COR-L47 (cell line): Measurements from ENCODE around the gene MYPN.
"Not testable (repeated sequence)": the region's sequence is repeated elsewhere in the genome, so short reads cannot be mapped to it uniquely, and the experiment has no call there.

Experiments used
- DNase-seq: peaks from one replicate; lab custom pipeline; 2025; lab: John Stamatoyannopoulos, UW

The MYPN gene

DNA sequence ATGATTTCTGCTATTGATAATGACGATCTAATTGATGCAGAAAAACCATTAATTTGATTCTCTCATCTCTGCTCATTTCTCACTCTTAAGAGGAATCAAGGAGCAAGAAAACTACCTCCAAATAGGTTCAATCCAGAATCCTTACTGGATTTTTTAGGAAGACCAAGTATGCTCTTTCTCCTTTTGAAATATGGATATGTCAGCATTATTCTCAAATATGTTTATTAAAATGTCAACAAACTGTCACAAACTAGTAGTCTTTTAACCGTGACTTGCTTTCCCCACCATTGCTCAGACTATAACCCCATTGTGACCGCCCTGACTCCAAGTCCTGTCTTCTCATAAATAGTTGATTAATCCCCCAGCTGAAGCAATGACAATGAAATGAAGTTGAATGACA is 123.8 kb downstream of the MYPN start:
- DNase-seq, result no peak

DNA sequence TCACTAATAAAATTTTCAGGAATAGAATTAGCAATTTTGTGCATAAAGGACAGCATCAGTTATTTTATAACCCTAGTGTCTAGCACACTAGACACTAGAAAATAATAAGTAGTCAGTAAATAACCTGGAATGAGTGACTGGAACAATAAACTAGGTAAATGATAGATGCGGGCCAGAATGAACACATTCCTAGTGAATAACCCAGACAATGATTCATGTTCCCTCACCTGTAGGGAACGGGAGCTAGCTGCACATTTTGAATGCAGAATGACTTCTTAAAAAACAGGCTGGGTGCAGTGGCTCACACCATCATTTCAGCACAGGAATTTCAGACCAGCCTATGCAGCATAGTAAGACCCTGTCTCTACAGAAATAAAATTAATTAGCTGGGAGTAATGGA is 125.8 kb downstream of the MYPN start:
- DNase-seq, result no peak

DNA sequence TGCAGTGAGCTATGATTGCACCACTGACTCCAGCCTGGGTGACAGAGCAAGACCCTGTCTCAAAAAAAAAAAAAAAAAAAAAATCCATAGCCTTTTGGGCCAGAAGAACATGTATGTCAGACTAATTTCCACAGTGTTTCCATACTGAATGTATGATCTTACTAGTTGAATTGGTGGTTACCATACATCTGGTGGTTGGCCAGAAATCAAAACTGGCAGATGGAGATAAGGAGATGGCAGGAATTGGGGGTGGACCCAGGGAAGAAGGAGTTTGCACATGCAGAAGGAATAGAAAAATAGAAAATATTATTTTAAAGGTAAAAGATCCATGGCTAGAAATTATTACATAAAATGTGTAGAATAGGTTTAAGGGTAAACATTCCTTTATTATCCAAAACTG is 126.3 kb downstream of the MYPN start:
- no peak for DNase-seq

DNA sequence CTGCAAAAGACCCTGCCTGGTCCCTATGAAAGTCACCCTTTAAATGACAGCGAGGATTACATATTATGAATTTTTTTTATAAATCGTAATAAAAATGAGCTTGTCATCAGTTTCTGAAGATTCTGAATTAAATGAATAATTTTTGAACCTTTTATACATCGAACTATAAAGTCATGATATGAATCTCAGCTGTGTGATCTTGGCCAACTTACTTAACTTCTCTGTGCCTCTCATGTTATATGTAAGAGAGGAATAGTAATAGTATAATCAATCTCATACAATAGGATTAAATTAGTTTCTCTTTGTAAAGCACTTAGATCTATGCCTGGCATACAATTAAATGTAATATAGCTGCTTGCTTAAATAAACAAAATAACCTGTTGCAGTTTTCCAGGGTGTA is 127.9 kb downstream of the MYPN start:
- no peak for DNase-seq

DNA sequence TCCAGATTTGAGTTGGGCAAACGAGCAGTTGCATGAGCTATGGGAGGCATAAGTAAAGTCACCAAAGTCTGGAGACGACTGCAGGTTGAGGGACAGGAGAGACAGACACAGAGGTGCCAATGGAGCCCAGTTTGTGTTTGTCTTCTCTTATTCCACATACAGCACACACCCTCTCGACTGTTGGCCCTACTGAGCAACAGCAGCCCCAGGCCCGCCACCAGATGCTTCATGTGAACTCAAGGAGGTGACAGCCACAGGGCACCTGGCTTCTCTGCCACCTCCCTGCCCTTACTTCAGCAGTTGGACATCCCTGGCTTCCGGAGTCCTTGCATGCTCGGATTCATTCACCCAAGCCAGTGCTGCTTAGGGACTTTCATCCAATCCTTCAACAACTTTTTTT is 129.1 kb downstream of the MYPN start:
- no peak for DNase-seq

DNA sequence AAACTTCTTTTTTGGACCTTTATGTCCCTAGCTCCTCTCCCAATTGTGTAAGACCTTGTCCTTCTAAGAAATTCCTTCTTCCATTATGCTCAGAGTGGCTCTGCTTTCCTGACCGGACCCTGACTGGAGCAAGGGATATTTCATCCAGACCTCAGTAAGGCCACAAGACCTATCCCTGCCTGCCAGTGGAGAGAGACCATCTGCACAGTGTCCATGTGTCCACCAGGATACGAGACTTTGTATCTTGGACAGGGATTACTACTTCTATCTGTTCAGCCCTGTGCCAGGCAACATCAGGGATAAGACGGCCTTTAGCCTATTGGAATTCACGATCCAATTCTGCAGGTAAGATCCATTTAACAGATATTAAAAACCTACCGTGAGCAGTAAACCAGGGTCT is 129.8 kb downstream of the MYPN start:
- no peak for DNase-seq

DNA sequence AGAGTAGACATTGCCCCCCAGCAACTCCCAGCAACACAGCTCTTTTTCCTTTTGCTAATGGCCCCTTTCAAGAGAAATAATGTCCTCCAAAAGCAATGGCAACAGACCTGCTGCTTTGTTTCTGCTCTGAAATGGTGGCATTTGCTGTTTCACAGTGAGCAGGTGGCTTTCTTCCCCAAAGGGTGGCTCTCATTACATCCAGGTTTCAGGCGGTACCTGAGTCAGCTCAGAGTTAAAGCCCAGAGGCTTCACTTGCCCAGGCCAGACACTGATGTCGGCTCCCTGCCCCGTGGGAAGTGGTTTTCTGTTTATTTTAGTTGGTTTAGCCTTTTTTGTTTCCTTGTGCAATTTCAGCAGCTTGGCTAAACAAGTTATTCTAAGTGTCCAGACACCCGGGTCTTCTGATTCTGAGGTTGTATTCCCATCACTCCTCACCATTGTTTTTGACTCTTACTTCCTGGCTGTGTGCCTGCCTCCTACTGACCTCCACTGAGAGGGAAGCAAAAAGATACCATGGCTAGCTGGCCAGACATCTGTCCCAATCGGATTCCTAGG is 130.4 kb downstream of the MYPN start:
- DNase-seq, result no peak

DNA sequence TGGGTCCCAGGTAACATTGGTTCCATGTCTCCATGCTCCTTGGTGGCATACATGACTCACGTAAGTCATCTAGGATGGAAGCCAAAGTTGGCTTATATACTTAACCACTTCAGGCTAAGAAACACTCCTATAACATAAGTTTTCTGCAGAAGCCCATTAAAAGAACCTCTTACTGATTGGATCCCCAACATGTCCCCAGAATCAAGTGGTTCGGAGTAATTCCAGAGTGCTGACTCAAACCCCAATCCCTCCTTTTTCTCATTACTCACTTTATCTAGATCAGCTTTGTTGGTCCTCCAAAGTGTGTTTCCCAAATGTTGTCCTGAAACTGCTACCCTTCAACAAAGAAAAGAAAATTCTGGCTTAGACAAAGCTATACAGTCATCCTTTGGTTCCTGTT is 132.8 kb downstream of the MYPN start:
- DNase-seq, result no peak

DNA sequence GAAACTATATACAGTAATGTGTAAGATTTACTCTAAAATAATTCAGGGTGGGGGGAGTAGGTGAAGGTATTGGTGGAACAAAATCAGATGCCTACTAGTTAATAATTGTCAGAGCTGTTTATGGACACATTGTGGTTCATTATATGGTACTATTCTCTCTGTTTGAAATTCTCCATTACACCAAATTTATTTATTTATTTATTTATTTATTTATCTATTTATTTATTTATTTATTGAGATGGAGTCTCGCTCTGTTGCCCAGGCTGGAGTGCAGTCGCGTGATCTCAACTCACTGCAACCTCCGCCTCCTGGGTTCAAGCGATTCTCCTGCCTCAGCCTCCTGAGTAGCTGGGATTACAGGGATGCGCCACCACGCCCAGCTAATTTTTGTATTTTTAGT is 137.1 kb downstream of the MYPN start:
- not testable (repeated sequence) for DNase-seq

DNA sequence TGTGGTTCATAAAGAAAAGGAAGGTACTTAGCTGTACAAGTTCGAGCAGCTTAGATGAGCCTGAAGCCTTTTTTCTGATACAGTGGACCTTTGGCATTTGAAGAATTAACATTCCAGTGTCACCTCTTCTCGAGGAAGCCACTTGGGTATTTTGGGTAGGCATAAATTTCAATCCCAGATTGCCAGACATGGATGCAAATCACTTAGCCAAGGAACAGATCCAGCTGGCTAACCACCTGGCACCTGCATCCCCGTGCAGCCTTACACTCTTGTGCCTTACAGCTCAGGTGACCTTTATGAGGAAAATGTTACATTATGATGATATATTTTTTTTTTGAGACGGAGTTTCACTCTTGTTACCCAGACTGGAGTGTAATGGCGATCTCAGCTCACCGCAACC is 138.6 kb downstream of the MYPN start:
- no peak for DNase-seq

DNA sequence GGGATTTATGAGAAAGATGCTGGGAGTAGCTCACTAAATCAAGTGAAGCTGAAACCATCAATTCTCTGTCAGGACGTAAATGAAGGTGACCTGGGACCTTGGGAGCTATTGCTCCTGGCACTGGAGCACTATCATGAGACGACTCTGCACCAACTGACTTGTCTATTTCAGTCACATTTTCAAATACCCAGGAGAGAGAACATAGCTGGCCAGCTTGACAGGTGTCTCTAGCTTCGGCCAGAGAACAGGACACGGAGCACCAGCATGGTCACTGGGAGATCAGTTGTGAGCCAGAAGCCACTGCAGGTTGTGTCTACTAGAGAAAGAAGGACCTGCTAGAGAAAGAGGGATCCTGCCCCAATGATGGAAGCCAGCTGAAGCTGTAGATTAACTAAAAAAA is 140.0 kb downstream of the MYPN start:
- no peak for DNase-seq

DNA sequence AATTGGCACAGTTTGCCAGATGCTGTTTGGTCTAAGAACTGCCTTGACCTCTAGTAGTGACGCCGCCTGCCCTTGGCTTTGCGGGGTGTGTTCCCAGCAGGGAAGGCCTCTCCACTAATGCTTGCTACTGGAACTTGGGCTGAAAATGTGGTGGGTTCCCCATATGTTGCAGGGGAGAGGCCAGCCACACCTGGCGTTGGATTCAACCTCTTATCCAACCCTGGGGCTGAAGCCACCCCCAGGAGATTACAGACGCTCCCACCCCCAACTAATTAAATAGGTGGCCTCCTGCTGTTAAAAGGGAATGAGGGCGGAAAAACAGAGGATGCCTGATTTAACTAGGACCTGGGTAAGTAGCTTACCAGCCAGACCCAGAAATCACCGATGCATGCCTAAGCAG is 141.9 kb downstream of the MYPN start:
- no peak for DNase-seq

DNA sequence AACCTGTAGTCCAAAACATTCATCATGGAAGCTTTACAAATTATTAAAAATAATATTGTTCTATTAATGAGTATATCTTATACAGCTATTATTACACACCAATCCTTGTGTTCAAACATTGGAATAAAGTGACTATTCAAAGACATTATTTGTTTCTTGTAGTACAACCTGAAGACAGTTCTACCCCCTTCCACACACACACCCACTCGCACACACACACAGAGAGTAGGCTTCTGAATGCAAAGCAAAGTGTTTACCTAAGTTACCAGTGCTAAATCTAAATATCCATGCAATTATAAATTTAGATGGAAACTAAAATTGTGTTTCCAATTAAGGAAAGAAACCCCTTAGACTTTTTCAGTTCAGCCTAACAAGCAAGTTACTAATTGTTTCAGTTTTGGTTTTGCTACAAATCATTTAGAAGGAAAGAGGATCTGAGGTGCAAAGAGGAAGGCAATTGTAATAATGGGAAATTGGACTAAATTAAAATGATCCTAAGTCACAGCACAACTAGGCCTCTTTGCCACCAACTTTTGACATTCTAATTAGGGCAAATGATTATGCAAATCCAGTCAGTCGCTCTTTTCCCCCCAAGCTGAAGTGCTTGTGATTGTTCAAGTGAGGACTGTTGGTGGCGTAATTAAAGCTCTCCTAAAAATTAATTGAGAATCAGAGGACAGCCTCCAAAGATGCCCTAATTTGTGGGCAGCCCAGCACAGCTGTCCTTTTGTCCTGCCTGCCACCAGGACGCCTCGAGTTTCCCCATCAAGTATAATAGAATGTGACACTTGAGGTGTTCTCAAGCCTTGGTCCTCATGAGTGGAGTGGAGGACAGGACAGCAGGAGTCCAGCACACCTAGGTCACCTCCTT is 142.6 kb downstream of the MYPN start:
- DNase-seq, result no peak

DNA sequence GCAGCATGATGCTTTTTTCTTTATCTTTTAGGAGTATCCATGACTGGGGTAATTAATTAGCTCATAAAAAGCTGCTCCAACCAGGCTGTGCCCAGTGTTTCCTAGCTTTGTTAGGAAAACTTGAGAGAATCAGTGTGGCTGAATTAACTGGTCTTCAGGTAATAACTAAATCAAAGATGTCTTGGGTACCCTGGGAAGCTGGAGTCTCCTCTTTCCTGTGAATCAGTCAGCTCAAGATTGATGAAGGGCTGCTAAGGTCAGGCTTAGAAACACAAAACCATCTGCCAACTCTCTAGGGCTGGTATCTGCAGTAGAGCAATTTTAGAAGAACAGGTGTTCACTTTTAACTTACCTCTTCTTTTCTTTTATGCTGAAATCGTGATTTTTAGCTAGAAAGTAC is 144.1 kb downstream of the MYPN start:
- DNase-seq, result no peak

DNA sequence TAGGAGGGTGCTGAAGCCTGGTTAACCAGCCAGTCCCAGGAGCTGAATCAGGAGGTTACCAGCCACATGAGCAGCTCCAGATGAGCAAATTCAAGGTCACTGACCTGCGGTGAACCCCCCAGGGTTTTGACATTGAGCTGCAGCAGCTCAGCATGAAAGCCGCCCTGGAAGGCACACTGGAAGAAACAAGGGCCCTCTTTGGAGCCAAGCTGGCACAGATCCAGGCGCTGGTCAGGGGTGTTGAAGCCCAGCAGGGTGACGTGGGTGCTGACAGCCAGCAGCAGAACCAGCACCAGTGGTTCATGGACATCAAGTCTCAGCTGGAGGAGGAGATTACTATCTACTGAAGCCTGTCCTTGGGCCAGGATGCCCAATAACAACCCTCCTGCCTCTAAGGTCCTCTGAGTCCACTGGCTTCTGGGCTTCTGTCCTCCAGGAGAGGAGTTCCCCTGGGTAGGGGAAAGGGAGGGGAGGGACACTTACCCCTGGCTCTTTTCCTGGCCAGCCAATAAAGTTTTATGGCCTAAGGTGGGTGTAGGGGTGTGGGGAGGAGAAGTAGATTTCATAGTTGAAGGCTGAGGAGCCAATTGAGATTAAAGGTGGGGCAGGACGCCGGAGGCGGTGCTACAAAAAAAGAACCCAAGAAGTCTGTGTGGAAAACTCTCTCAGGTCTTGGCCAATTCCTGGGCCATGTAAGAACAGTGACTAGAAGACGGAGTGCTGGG is 152.0 kb downstream of the MYPN start:
- DNase-seq, result no peak
